SK-N-SH treated with all-trans-retinoic acid at 6 μM for 48 hours (cell line): ENCODE data around the gene KIAA1958.

Experiments used
- ATAC-seq: fragments of 200-7000 bp; cut with Tn5 transposase; 3 replicates; pipeline ENCODE4 v1.9.1; 2020; ENCODE audit warnings: mild to moderate bottlenecking, moderate library complexity
- ARNTL ChIP-seq: fragments of 450-650 bp; formaldehyde crosslinking; IDR thresholded peaks from 2 replicates; pipeline ENCODE4 v1.5.0; 2020; ENCODE audit warnings: low read depth, mild to moderate bottlenecking, moderate library complexity, borderline replicate concordance
- BACH2 ChIP-seq: fragments of 250-450 bp; sonication (Bioruptor Pico); IDR thresholded peaks from 2 replicates; pipeline ENCODE4 v1.9.0; 2021; ENCODE audit warnings: mild to moderate bottlenecking, borderline replicate concordance
- CSDC2 ChIP-seq: fragments of 250-450 bp; sonication (Bioruptor Pico); IDR thresholded peaks from 2 replicates; pipeline ENCODE4 v1.5.0; 2020; ENCODE audit warnings: mild to moderate bottlenecking, moderate library complexity
- ESRRG ChIP-seq: fragments of 250-450 bp; sonication (Bioruptor Pico); IDR thresholded peaks from 2 replicates; pipeline ENCODE4 v1.6.1; 2021; ENCODE audit warnings: mild to moderate bottlenecking
- GLIS3 ChIP-seq: fragments of 250-450 bp; sonication (Bioruptor Pico); IDR thresholded peaks from 2 replicates; pipeline ENCODE4 v1.5.0; 2020; ENCODE audit warnings: mild to moderate bottlenecking, moderate library complexity
- OSR1 ChIP-seq: fragments of 250-450 bp; sonication (Bioruptor Pico); IDR thresholded peaks from 2 replicates; pipeline ENCODE4 v1.8.0; 2022; ENCODE audit warnings: moderate library complexity, mild to moderate bottlenecking, inconsistent platforms
- PPARA ChIP-seq: fragments of 250-450 bp; sonication (Bioruptor Pico); IDR thresholded peaks from 2 replicates; pipeline ENCODE4 v1.5.0; 2020; ENCODE audit warnings: mild to moderate bottlenecking, borderline replicate concordance
- RARB ChIP-seq: fragments of 250-450 bp; sonication (Bioruptor Pico); IDR thresholded peaks from 2 replicates; pipeline ENCODE4 v1.8.0; 2021; ENCODE audit warnings: mild to moderate bottlenecking, moderate library complexity
- SNAI2 ChIP-seq: fragments of 250-450 bp; sonication (Bioruptor Pico); IDR thresholded peaks from 2 replicates; pipeline ENCODE4 v1.5.0; 2020; ENCODE audit warnings: mild to moderate bottlenecking, moderate library complexity
- TCF4 ChIP-seq: fragments of 250-450 bp; sonication (Bioruptor Pico); IDR thresholded peaks from 2 replicates; pipeline ENCODE4 v1.8.0; 2021; ENCODE audit warnings: mild to moderate bottlenecking, moderate library complexity, borderline replicate concordance
- ZFP3 ChIP-seq: fragments of 250-450 bp; sonication (Bioruptor Pico); IDR thresholded peaks from 2 replicates; pipeline ENCODE4 v1.5.0; 2020; ENCODE audit warnings: mild to moderate bottlenecking, moderate library complexity
- ZFP30 ChIP-seq: fragments of 450-650 bp; formaldehyde crosslinking; IDR thresholded peaks from 2 replicates; pipeline ENCODE4 v1.5.0; 2022; ENCODE audit warnings: mild to moderate bottlenecking, moderate library complexity
- ZNF565 ChIP-seq: fragments of 450-650 bp; formaldehyde crosslinking; conservative IDR thresholded peaks from 2 replicates; pipeline ENCODE4 v1.5.0; 2020; ENCODE audit warnings: low read depth, mild to moderate bottlenecking, moderate library complexity
- ZNF70 ChIP-seq: fragments of 450-650 bp; formaldehyde crosslinking; IDR thresholded peaks from 2 replicates; pipeline ENCODE4 v1.5.0; 2020; ENCODE audit warnings: mild to moderate bottlenecking, moderate library complexity
- ZNF8 ChIP-seq: fragments of 450-650 bp; formaldehyde crosslinking; IDR thresholded peaks from 2 replicates; pipeline ENCODE4 v1.5.0; 2020; ENCODE audit warnings: mild to moderate bottlenecking, moderate library complexity
- TF ChIP-seq, protein P1 (sequence below): fragments of 250-450 bp; sonication (Bioruptor Pico); IDR thresholded peaks from 2 replicates; pipeline ENCODE4 v1.8.0; 2020; ENCODE audit warnings: mild to moderate bottlenecking, moderate library complexity, borderline replicate concordance
- TF ChIP-seq, protein P2 (sequence below): fragments of 250-450 bp; sonication (Bioruptor Pico); IDR thresholded peaks from 2 replicates; pipeline ENCODE4 v1.5.0; 2020; ENCODE audit warnings: mild to moderate bottlenecking, moderate library complexity
- TF ChIP-seq, protein P3 (sequence below): fragments of 250-450 bp; sonication (Bioruptor Pico); IDR thresholded peaks from 2 replicates; pipeline ENCODE4 v1.5.1; 2021; ENCODE audit warnings: mild to moderate bottlenecking, moderate library complexity
- TF ChIP-seq, protein P4 (sequence below): fragments of 250-450 bp; sonication (Bioruptor Pico); IDR thresholded peaks from 2 replicates; pipeline ENCODE4 v1.5.1; 2020; ENCODE audit warnings: low read depth, mild to moderate bottlenecking, moderate library complexity
- TF ChIP-seq, protein P5 (sequence below): fragments of 250-450 bp; sonication (Bioruptor Pico); IDR thresholded peaks from 2 replicates; pipeline ENCODE4 v1.8.0; 2021; ENCODE audit warnings: low read depth, mild to moderate bottlenecking, moderate library complexity, borderline replicate concordance

The KIAA1958 gene

DNA sequence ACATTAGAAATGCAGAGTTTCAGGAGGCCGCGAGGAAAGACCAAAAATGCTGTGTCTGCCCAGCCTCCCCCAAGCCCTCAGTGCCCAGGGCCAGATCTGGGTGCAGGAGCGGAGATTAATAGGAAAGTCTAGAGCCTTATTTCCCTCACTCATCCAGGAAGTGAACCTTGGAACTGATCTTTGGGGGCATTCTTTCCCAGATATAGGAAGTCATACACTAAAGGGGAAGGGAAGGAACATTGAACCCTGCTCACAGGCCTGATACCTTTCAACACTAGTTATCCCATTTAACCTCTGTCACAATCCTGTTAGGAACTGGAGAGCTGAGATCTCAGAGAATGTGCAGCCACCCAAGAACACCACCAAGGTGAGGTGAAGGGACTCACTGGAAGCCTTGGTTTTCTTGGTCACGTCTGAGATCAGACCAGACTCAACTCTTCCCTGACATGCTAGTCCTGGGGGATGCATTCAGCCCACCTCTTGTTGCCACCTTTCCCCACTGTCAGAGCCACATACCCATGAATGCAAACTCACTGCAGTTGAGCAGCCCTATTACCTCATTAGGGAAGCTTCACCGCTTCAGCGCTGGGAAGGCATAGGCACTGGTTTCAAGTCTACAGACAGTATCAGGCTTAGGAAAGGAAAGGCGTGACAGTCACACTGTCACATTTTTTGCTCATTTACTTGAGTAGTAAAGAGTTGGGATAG is 95.0 kb downstream of the KIAA1958 start:
- no peak for ATAC-seq

DNA sequence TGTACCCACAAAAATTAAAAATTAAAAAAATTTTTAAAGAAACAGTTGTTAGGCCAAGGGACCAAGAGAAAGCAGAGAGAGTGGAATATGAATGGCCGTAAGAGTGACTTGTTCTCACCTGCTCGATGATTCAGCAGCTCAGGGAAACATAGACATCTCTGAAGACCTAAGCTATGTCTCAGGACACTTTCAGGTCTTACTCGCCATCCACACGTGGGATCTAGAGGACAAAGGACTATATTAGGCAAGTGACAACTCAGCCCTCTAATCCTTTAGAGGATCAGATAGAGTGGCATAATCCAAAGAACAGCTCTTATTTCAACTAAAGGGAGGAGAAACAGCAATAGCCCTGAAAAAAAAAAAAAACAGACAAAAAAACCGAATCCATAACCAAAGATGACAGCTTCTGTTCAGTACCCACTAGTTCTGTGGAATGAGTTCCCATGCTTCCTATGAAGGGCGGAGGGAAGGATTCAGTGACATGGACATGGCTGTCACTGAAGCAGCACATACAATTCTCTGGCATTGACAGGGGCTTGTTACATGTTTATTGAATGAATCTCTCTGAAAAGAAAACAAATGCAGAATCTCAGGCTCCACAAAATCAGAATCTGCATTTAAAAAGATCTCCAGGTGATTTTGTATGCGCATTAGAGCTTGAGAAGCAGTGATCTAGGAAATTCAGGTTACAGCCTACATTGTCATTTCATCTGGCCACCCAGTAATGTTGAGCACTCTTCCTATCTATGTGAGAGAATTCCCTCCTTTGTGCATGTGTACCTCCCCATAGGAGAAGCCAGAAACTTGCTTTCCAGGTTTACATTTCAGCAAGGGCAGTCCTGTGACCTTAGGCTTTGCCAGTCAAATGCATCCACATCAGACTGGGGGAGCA is 96.0 kb downstream of the KIAA1958 start:
- no peak for TF ChIP-seq ZNF565 (CRISPR knock-in tag)
- TF ChIP-seq, protein P1, sequence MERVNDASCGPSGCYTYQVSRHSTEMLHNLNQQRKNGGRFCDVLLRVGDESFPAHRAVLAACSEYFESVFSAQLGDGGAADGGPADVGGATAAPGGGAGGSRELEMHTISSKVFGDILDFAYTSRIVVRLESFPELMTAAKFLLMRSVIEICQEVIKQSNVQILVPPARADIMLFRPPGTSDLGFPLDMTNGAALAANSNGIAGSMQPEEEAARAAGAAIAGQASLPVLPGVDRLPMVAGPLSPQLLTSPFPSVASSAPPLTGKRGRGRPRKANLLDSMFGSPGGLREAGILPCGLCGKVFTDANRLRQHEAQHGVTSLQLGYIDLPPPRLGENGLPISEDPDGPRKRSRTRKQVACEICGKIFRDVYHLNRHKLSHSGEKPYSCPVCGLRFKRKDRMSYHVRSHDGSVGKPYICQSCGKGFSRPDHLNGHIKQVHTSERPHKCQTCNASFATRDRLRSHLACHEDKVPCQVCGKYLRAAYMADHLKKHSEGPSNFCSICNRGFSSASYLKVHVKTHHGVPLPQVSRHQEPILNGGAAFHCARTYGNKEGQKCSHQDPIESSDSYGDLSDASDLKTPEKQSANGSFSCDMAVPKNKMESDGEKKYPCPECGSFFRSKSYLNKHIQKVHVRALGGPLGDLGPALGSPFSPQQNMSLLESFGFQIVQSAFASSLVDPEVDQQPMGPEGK (CRISPR knock-in tag), result no peak
- no peak for TF ChIP-seq ZNF70
- TF ChIP-seq OSR1 (CRISPR knock-in tag), result no peak
- TF ChIP-seq, protein P2, sequence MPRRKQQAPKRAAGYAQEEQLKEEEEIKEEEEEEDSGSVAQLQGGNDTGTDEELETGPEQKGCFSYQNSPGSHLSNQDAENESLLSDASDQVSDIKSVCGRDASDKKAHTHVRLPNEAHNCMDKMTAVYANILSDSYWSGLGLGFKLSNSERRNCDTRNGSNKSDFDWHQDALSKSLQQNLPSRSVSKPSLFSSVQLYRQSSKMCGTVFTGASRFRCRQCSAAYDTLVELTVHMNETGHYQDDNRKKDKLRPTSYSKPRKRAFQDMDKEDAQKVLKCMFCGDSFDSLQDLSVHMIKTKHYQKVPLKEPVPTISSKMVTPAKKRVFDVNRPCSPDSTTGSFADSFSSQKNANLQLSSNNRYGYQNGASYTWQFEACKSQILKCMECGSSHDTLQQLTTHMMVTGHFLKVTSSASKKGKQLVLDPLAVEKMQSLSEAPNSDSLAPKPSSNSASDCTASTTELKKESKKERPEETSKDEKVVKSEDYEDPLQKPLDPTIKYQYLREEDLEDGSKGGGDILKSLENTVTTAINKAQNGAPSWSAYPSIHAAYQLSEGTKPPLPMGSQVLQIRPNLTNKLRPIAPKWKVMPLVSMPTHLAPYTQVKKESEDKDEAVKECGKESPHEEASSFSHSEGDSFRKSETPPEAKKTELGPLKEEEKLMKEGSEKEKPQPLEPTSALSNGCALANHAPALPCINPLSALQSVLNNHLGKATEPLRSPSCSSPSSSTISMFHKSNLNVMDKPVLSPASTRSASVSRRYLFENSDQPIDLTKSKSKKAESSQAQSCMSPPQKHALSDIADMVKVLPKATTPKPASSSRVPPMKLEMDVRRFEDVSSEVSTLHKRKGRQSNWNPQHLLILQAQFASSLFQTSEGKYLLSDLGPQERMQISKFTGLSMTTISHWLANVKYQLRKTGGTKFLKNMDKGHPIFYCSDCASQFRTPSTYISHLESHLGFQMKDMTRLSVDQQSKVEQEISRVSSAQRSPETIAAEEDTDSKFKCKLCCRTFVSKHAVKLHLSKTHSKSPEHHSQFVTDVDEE (CRISPR knock-in tag), result no peak
- no peak for TF ChIP-seq ZFP30 (CRISPR knock-in tag)
- TF ChIP-seq CSDC2 (CRISPR knock-in tag), result no peak
- no peak for TF ChIP-seq PPARA
- TF ChIP-seq GLIS3 (CRISPR knock-in tag), result no peak
- TF ChIP-seq, protein P3, sequence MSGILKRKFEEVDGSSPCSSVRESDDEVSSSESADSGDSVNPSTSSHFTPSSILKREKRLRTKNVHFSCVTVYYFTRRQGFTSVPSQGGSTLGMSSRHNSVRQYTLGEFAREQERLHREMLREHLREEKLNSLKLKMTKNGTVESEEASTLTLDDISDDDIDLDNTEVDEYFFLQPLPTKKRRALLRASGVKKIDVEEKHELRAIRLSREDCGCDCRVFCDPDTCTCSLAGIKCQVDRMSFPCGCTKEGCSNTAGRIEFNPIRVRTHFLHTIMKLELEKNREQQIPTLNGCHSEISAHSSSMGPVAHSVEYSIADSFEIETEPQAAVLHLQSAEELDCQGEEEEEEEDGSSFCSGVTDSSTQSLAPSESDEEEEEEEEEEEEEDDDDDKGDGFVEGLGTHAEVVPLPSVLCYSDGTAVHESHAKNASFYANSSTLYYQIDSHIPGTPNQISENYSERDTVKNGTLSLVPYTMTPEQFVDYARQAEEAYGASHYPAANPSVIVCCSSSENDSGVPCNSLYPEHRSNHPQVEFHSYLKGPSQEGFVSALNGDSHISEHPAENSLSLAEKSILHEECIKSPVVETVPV, result no peak
- no peak for TF ChIP-seq TCF4 (CRISPR knock-in tag)
- no peak for TF ChIP-seq ZNF8 (CRISPR knock-in tag)
- ATAC-seq, result no peak

More for the DNA sequence above, 95.0 kb downstream of the KIAA1958 start:
- TF ChIP-seq ESRRG, result no peak
- TF ChIP-seq ZFP30 (CRISPR knock-in tag), result no peak
- no peak for TF ChIP-seq TCF4 (CRISPR knock-in tag)
- TF ChIP-seq ARNTL (CRISPR knock-in tag), result no peak
- no peak for TF ChIP-seq SNAI2 (CRISPR knock-in tag)
- no peak for TF ChIP-seq BACH2 (CRISPR knock-in tag)
- no peak for TF ChIP-seq ZFP3 (CRISPR knock-in tag)
- no peak for TF ChIP-seq ZNF565 (CRISPR knock-in tag)
- TF ChIP-seq, protein P4, sequence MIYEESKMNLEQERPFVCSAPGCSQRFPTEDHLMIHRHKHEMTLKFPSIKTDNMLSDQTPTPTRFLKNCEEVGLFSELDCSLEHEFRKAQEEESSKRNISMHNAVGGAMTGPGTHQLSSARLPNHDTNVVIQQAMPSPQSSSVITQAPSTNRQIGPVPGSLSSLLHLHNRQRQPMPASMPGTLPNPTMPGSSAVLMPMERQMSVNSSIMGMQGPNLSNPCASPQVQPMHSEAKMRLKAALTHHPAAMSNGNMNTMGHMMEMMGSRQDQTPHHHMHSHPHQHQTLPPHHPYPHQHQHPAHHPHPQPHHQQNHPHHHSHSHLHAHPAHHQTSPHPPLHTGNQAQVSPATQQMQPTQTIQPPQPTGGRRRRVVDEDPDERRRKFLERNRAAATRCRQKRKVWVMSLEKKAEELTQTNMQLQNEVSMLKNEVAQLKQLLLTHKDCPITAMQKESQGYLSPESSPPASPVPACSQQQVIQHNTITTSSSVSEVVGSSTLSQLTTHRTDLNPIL, result no peak
- no peak for TF ChIP-seq OSR1 (CRISPR knock-in tag)
- no peak for TF ChIP-seq ZNF8 (CRISPR knock-in tag)
- TF ChIP-seq, protein P5, sequence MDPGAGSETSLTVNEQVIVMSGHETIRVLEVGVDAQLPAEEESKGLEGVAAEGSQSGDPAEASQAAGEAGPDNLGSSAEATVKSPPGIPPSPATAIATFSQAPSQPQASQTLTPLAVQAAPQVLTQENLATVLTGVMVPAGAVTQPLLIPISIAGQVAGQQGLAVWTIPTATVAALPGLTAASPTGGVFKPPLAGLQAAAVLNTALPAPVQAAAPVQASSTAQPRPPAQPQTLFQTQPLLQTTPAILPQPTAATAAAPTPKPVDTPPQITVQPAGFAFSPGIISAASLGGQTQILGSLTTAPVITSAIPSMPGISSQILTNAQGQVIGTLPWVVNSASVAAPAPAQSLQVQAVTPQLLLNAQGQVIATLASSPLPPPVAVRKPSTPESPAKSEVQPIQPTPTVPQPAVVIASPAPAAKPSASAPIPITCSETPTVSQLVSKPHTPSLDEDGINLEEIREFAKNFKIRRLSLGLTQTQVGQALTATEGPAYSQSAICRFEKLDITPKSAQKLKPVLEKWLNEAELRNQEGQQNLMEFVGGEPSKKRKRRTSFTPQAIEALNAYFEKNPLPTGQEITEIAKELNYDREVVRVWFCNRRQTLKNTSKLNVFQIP (CRISPR knock-in tag), result no peak
- no peak for TF ChIP-seq RARB (CRISPR knock-in tag)
- TF ChIP-seq, all 23 proteins: peak for 0
